BJ (cell line): Measurements from ENCODE around the gene PRRC2C. TPM values are rescaled to one million over a fixed set of nuclear protein-coding genes. Genes with fewer than 3 reads are reported as not detected.
"Not testable (repeated sequence)": the region's sequence is repeated elsewhere in the genome, so short reads cannot be mapped to it uniquely, and the experiment has no call there.

Source experiments
- CTCF ChIA-PET: fragments of 350-600 bp; formaldehyde crosslinking; extraction: SDS; loops from one replicate; lab custom pipeline; 2021; ENCODE audit warnings: antibody characterized with exemption, inconsistent platforms; lab: Yijun Ruan, JAX
- POLR2A ChIA-PET: fragments of 300-600 bp; sonication (Branson Sonifier 250); formaldehyde crosslinking; extraction: SDS; loops from one replicate; lab custom pipeline; 2021; ENCODE audit warnings: antibody characterized with exemption; lab: Charles Lee
- DNase-seq: peaks from one replicate; pipeline ENCODE4 v3.0.0-alpha.2; 2011; ENCODE audit warnings: low read depth
- H3K27me3 ChIP-seq: 2 replicates; pipeline ENCODE4 v1.6.0; 2011; ENCODE audit warnings: low read length; ENCODE audit not compliant: control insufficient read depth, insufficient read depth
- H3K36me3 ChIP-seq: 2 replicates; pipeline ENCODE4 v1.5.1; 2011; ENCODE audit warnings: low read length; ENCODE audit not compliant: control insufficient read depth, insufficient read depth
- H3K4me3 ChIP-seq: 2 replicates; pipeline ENCODE4 v1.5.1; 2011; ENCODE audit warnings: low read depth, mild to moderate bottlenecking, control low read depth, low read length
- polyA minus RNA-seq: library from RNA; depleted of rRNA, polyadenylated mRNA; stranded (reverse); fragments of >200 nt; gene quantifications from 2 replicates; pipeline ENCODE4 v1.2.3, GENCODE V29; 2011; rRNA and poly(A)+ RNA removed
- polyA plus RNA-seq: library from polyadenylated mRNA; depleted of rRNA; stranded (reverse); fragments of >200 nt; gene quantifications from 2 replicates; pipeline ENCODE4 v1.2.3, GENCODE V29; 2011; rRNA removed
- TF ChIP-seq, protein P1 (sequence below): IDR thresholded peaks from 2 replicates; pipeline ENCODE4 v1.5.1; 2011; ENCODE audit warnings: low read depth, mild to moderate bottlenecking, control low read depth, inconsistent platforms, low read length, moderate library complexity; ENCODE audit not compliant: insufficient read depth

Gene PRRC2C
- 27.2 and 39.5 TPM in 2 replicates for polyA plus RNA-seq
- polyA minus RNA-seq = 58.7 and 73.1 TPM in 2 replicates

DNA sequence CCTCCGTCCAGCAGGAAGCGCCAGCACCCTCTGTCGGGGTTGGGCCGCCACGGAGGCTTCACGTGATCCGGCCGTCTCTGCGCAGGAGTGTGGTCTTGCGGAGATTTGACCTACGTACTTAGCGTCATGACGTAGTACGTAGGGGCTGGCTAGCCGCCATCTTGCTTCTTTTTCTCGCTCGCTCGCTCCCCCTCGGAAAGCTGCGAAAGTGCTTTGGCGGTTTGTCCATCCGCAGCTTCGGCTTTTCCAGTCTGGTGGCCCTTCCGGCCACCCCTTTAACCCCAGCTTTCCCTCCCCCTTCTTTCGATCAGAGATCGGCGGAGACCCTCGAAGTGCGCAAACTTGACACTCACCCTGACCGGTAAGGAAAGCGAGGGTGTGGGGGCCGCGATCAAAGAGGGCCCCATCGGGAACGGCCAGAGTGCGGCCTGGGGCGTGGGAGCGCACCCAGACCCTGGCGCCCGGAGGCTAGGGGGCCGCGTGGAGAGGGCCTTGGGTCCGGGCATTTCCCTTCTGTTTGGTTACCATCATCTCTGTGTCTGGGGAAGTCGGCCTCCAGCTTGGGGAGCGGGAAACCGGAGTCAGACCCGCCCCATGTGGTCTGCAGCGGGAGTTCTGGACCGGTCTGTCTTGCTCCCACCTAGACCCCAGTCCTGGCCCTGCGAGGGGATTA, at the start of gene PRRC2C:
TSS of gene PRRC2C (plus strand) at position 156 of the 673 bp plus-strand sequence. CDS start 26,559 bp downstream, outside the sequence.
- POLR2A ChIA-PET = interaction anchor here (0.6 kb wide), 2 partner anchors 85 to 106 kb away, joined by 4 to 11 read pairs; no protein-coding TSS in a partner anchor
- CTCF ChIA-PET = interaction anchor here (0.6 to 2.2 kb wide), 22 partner anchors 8 to 824 kb away, joined by 3 to 12 read pairs (median 4); no protein-coding TSS in a partner anchor
- no peaks in the 10 kb centered on the region for H3K27me3 ChIP-seq
- DNase-seq = peak; percentile 91
- H3K4me3 ChIP-seq = peak within 1 kb of the TSS; percentile 99
- H3K36me3 ChIP-seq = no peaks in the 10 kb centered on the region
- TF ChIP-seq, protein P1, sequence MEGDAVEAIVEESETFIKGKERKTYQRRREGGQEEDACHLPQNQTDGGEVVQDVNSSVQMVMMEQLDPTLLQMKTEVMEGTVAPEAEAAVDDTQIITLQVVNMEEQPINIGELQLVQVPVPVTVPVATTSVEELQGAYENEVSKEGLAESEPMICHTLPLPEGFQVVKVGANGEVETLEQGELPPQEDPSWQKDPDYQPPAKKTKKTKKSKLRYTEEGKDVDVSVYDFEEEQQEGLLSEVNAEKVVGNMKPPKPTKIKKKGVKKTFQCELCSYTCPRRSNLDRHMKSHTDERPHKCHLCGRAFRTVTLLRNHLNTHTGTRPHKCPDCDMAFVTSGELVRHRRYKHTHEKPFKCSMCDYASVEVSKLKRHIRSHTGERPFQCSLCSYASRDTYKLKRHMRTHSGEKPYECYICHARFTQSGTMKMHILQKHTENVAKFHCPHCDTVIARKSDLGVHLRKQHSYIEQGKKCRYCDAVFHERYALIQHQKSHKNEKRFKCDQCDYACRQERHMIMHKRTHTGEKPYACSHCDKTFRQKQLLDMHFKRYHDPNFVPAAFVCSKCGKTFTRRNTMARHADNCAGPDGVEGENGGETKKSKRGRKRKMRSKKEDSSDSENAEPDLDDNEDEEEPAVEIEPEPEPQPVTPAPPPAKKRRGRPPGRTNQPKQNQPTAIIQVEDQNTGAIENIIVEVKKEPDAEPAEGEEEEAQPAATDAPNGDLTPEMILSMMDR = peak; percentile 88

DNA sequence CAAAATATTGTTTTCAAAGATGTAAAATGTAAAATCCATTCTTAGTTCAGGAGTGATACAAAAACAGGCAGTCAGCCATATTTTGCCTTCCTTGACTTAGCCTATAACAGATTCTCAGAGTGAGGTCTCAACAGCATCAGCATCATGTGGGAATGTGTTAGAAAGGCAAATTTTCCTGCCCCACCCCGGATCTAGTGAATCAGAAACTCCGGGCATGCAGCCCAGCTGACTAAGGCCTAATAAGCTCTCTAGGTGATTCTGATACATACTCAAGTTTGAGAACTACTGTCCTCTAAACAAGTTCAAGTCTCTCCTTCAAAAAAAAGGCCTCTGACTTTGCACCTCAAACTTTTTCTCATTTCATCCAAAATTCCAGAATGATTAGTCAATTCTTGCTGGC, 46.9 kb upstream of the PRRC2C start:
- Histone ChIP-seq H3K27me3 (no peaks in the 10 kb centered on the region), H3K36me3 (no peaks in the 10 kb centered on the region), H3K4me3 (no peak overlapping the region)
- CTCF ChIA-PET = interaction anchor here (1.5 kb wide), 1 partner anchor 47 kb away, joined by 4 read pairs; the partner anchor contains the start of gene PRRC2C
- peak; percentile 96 for DNase-seq
- TF ChIP-seq, protein P1 = no peak
- POLR2A ChIA-PET = no interaction called here

GRCh38 chr1:171440201-171440600, 45.1 kb upstream of the PRRC2C start:
- H3K27me3 ChIP-seq, POLR2A ChIA-PET, DNase-seq, H3K36me3 ChIP-seq, H3K4me3 ChIP-seq: not testable (repeated sequence)
- CTCF ChIA-PET = interaction anchor here (0.9 kb wide), 1 partner anchor 145 kb away, joined by 3 read pairs; no protein-coding TSS in a partner anchor

DNA sequence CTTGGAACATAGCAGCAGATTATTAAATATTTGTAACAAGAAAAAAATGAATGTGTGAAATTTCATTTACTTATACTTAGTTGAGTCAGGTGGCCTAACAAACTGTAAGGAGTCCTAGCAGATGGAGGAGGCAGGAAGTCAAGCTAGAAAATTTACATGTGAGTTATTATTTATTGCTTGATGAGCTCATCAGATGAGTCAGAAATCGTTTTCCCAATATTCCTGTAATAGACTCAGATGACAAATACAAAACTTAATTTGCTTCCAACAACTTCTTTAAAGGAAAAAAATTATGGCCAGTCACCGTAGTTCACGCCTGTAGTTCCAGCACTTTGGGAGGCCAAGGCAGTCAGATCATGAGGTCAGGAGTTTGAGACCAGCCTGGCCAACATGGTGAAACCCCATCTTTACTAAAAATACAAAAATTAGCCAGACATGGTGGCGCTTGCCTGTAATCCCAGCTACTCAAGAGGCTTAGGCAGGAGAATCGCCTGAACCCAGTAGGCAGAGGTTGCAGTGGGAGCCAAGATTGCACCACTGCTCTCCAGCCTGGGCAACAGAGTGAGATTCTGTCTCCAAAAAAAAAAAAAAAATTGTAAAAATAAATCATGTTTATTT, 43.9 kb upstream of the PRRC2C start:
- POLR2A ChIA-PET, H3K4me3 ChIP-seq, H3K36me3 ChIP-seq, H3K27me3 ChIP-seq, CTCF ChIA-PET: not testable (repeated sequence)
- DNase-seq = peak; percentile 64

- Histone ChIP-seq H3K36me3 (no peaks in the 10 kb centered on the region), H3K4me3 (no peak overlapping the region), H3K27me3 (no peaks in the 10 kb centered on the region)
- POLR2A ChIA-PET = no interaction called here
- CTCF ChIA-PET = interaction anchor here (1.2 kb wide), 1 partner anchor 324 kb away, joined by 3 read pairs; no protein-coding TSS in a partner anchor
- TF ChIP-seq, protein P1 = no peak
- no peak for DNase-seq
Measured at GRCh38 chr1:171446386-171446785, 38.9 kb upstream of the PRRC2C start.

- no peak overlapping the region for H3K4me3 ChIP-seq
- POLR2A ChIA-PET = no interaction called here
- H3K27me3 ChIP-seq = no peaks in the 10 kb centered on the region
- no peaks in the 10 kb centered on the region for H3K36me3 ChIP-seq
- TF ChIP-seq, protein P1 = no peak
- no peak for DNase-seq
- CTCF ChIA-PET = no interaction called here
Measured at GRCh38 chr1:171455967-171456366, 29.4 kb upstream of the PRRC2C start.
